ENCODE data around the gene ERICH4.

Gene ERICH4

DNA sequence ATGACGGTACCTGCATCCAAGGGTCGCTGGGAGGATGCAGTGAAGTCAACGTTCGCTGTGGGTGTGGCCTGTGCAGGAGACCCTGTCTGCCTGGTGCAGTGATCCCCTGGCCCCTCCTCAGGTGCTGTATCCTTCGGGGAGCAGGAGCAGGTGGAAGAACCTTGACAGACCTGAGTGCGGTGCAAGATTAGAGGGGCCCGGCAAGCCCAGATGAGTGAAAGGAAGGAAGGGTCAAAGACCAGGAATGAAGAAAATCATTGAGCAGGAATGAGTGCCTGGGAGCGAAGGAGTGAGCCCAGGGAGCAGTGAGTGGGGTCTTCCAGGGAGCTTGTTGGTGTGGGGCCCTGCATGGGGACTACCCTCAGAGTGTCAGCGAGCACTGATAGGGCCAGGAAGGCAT, 28.5 kb upstream of the ERICH4 start:
- DNase-seq (ENCODE audit: low read depth in 3 of 3) = no peak

DNA sequence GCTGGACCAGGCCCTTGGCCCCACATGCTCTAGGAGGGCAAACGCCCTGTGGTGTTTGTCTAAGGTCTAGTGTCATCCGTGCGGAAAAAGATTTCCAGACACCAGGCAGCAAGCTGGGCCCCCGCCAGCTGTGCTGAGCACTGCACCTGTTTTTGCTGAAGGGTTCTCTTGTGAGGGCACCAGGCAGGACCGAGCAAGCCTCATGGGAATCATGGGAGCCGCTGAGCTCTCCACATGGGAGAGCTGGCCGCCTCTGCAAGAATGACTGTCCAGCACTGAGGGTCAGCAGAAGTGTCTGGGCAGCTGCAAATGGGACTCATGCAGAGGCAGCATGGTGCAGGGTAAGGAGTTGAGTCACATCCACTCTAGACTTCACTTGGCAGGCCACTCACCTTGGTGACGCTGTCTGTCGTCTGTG, 27.8 kb upstream of the ERICH4 start:
- no peak for DNase-seq (ENCODE audit: low read depth in 3 of 3)

DNA sequence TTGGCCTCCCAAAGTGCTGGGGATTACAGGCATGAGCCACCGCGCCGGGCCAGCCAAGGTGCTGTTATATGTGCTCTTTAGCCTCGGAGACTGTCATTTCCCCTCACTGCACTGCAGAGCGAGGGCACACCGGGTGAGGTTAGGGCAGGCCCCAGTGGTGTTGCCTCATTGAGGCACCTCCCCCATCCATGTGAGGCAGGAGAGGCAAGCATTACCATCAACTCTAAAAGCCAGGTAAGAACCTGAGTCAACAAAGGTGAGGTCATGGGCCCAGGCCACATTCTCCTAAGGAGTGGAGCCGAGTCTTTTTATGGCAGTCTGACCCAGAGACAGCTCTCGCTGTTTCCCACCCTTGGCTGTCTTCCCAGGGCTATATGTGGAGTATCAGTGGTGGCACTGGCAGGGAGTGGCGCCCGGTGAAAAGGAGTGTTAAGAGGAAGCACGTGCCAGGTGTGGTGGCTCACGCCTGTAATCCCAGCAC, 26.7 kb upstream of the ERICH4 start:
- DNase-seq (ENCODE audit: low read depth in 3 of 3) = no peak

DNA sequence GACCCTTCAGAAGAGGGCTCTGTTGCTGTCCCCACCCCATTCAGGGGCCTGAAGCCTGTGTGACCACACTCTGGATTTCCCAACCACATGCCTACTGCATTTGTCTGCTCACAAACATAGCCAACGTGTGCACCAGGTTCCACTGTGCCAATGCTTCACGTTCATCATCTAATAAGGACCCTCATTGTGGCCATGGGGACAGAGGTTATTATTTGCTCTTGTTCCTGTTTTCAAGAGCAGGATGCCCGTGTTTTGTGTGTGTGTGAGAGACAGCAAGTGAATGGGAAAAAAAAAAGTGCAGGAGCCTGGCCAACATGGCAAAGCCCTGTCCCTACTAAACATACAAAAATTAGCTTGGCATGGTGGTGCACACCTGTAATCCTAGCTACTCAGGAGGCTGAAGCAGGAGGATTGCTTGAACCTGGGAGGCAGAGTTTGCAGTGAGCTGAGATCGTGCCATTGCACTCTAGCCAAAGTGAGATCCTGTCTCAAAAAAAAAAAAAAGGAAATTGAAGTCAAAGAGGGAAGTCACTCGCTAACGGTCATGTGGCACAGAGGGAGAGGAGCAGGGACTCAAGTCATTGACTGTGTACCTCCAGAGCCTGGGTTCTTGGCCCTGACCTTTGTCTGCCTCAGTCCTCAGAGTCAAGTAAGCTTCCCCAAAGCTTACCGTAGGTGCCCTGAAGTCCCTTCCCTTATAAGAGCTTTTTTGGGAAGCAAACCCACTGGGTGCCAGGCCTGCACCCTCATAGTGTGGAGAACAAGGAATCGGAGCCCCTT, 22.7 kb upstream of the ERICH4 start:
- DNase-seq (ENCODE audit: low read depth in 3 of 3) = no peak

DNA sequence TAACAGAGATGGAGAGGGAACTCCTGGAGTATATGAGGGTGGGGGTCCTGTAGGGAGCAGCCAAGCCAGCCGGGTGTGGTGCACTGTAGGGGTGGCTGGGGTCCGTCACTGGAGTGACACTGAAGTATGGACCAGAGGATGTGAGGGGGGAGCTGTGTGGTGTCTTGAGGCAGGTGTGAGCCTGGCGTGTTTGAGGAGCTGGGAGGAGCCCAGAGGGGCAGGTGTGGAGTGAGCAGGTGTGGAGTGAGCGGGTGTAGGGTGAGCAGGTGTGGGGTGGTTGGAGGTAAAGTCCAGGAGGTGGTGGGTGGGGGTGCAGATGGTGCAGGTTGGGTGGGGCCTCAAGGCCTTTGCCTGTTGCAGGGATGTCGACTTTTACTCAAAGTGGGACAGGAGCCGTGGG, 21.6 kb upstream of the ERICH4 start:
- no peak for DNase-seq (ENCODE audit: low read depth in 3 of 3)

DNA sequence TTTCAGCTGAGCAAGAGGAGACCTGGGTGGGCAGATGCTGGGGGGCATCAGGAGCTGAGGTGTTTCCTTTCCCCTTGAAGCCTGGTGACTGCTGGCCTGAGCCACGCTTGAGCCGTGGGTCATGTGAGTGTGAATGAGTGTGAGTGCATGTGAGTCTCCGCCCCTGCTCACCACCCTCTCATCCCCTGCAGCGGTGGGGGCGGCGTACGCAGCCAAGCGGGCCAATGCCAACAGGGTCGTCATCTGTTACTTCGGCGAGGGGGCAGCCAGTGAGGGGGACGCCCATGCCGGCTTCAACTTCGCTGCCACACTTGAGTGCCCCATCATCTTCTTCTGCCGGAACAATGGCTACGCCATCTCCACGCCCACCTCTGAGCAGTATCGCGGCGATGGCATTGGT, 21.0 kb upstream of the ERICH4 start:
- DNase-seq (ENCODE audit: low read depth in 3 of 3) = no peak

DNA sequence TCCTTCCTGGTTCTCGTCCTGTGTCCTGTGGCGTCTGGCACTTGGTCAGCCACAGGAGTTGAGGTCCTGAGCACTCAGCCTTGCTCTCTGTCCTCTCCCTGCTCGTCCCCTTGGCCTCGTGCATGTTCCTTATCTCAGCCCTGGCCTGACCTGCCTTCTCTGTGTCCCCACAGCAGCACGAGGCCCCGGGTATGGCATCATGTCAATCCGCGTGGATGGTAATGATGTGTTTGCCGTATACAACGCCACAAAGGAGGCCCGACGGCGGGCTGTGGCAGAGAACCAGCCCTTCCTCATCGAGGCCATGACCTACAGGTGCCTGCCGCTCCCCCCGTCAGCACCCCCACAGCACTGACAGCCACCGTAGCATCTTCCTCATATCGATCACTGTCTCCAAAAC, 20.5 kb upstream of the ERICH4 start:
- no peak for DNase-seq (ENCODE audit: low read depth in 3 of 3)

DNA sequence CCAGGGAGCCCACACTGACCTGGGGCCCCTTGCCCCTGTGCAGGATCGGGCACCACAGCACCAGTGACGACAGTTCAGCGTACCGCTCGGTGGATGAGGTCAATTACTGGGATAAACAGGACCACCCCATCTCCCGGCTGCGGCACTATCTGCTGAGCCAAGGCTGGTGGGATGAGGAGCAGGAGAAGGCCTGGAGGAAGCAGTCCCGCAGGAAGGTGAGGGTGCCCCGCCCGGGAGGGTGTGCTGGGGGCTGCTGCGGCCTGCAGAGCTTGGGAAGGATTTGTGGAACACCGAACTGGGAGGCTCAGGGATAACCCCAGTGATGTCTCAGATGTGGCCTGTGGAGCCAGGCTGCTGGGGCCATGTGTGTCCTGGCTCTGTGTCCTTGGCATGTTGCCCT, 20.0 kb upstream of the ERICH4 start:
- DNase-seq (ENCODE audit: low read depth in 3 of 3) = no peak

DNA sequence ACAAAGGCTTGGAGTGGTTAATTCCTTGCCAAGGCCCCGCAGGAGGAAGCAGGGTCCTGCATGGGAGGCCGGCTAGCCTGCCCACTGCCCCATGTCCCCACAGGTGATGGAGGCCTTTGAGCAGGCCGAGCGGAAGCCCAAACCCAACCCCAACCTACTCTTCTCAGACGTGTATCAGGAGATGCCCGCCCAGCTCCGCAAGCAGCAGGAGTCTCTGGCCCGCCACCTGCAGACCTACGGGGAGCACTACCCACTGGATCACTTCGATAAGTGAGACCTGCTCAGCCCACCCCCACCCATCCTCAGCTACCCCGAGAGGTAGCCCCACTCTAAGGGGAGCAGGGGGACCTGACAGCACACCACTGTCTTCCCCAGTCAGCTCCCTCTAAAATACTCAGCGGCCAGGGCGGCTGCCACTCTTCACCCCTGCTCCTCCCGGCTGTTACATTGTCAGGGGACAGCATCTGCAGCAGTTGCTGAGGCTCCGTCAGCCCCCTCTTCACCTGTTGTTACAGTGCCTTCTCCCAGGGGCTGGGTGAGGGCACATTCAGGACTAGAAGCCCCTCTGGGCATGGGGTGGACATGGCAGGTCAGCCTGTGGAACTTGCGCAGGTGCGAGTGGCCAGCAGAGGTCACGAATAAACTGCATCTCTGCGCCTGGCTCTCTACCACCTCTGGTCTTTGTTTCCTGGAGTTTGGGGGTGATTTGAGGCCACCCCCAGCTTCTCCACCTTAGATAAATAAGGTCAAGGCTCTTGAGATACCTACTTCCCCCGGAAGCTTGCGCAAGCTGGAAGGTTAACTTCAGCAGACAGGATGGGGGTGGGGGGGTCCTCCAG, 18.4 kb upstream of the ERICH4 start:
- no peak for DNase-seq (ENCODE audit: low read depth in 3 of 3)

DNA sequence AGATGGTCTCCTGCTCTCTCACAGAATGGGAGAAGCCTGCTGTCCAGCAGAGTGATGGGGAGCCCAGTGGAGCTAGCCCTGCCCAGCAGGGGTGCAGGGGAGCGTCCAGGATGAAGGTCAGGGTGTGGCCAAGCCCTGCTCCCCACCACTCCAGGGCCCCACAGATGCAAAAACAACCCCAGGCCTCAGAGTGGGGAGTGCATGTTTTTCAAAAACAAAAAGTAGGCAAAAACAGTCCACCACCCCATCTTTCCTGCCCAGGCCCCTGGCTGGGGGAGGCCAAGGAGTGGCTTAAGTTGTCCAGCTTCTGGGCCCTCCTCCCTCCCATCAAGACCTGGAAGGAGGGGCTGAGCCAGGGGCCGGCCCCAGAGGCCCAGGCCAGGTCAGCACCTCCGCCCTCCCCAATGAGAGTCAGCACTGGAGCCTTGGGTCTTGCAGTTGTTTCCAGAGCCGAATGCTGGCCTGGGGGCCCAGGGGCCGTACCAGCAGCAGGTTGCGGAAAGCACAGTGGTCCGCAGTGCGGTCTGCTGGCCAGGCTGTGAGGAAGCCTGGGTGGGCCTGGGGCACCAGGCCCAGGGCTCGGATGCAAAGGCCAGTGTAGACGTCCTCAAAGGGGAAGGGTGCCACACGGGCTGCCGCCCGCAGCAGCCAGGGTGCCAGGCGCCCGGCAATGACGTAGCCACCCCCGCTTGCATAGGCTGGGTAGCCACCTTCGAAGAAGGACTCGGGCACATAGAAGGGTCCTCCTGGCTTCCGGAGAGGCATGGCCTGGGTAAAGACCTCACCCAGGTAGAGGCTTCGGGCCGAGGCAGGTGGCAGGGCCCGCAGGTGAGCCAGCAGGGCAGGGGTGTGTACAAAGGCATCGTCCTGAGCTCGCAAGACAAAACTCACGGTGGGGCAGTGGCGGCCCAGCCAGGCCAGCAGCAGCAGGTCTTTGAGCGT, 17.5 kb upstream of the ERICH4 start:
- DNase-seq (ENCODE audit: low read depth in 3 of 3) = no peak

DNA sequence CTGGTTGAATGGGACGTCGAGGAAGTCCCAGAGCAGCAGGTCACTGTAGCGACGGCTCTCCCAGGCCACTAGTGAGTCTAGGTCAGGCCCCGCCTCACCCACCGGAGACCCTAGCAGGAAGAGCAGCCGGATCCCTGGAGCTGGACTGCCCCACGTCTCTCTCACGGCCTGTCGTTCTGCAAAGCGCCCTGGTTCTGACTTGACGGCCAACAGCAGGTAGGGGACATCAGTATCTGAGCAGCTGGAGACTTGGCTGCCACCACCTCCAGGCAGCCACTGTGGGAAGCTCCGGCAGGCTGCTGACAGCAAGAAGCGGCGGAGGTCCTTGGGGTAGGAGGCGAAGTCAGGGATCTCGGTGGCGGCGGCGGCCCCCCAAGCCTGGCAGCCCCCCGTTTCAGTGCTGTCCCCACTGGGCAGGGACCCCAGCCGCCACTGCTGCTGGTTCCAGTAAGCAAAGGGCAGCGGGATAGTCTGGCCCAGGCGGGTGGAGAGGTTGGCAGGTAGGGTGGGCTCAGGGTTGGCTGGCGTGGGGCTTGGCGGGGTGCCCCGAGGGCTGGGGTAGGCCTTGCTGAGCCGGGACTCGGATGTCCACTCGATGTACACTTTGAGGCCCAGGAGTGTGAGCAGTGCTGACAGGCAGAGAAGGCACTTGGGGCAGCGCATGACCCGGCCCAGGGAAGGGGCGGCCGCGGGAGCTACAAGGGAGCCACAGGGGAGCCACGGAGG, 16.7 kb upstream of the ERICH4 start:
- DNase-seq (ENCODE audit: low read depth in 3 of 3) = no peak

DNA sequence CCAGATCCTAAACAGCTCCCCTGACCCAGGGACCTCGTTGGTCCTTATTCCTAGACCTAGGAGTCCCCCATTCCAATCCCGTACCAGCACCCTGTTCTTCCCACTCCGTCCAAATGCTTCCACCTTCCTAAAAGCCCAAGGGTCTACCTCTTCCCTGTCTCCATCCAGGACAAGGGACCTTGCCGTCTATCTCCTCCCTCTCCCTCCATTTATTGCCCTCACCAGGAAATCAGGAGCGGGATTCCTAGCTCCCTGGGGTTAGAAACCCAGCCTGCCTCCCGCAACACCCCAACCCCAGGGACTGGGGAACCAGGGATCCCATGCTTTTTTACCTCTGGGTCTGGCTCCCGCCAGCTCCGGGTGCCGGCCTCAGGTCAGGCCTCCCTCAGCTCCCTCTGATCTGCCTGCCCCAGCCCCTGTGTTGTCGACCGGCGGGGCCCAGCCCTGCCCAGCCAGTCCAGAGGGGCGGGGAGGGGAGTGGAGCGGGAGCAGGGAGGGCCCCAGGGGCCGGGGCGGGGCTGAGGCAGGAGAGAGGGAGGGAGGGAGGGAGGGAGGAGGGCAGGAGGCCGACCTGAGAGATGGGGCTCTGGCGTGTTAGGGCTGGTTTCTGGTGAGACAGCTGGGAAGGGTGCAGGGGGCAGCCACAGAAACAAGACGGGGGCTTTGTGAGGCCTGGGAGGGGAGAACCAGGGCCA, 15.9 kb upstream of the ERICH4 start, which contains the start of gene B3GNT8:
Gene B3GNT8, minus strand, starts transcription at position 423 of the 695 bp plus-strand sequence. CDS start 596 bp downstream, outside the sequence.
- peak in 1 of 3 experiments; percentile 55 for DNase-seq (ENCODE audit: low read depth in 3 of 3)

DNA sequence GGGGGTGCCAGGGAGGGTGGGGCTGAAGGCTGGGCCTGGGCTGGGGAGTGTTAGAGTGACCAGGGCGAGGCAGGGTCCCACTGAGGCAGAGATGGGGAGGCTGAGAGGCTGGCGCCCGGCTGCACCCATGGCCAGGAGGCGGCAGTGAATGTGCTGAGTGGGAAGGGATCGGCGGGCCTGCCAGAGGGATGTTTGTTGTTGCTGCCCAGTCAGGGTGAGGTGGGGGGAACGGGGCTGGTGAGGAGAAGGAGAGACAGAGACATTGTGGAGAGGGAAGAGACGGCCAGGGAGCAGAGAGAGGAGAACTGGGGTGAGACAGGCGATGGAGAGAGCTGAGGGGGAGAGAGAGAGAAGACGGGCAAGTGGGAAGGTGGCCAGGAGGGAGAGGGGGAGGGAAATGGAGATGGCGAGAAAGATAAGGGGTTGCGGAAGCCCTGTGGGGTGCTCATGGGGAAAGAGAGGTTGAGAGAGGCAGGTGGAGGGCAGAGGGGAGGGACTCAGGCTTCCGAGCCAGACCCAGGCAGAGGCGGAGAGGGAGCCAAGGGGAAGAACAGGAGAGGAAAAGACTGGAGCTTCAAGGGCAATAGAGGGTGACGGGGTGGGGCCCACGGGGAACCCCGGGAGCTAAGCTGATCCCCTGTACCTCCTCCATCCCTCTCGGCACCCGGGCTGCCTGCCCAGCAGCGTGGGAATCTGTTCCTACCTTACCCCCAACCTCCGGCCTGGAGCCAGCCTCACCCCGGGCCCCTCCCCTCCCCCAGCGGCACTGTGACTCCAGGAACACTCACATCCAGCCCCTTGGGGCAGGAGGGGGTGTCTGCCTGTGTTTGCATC, 15.1 kb upstream of the ERICH4 start:
- peak in 1 of 3 experiments; percentile 19 for DNase-seq (ENCODE audit: low read depth in 3 of 3)

DNA sequence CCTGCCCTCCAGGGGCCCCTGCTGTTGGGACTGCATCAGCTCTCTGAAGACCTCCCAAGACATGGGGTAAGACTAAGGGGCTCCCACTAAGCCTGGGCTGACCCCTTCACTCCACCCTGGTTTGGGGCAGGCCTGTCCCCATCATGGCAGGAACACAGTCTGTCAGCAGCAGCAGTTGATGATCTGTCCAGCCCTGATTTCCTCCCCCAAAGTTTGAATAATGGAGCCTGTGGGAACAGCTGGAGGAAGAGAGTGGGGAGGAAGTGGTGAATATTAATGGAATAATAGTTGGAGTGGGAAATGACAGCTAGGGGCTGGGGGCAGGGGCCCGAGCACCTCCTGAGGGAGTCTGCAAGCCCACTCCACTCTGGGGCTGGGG, 14.5 kb upstream of the ERICH4 start:
- no peak for DNase-seq (ENCODE audit: low read depth in 3 of 3)

DNA sequence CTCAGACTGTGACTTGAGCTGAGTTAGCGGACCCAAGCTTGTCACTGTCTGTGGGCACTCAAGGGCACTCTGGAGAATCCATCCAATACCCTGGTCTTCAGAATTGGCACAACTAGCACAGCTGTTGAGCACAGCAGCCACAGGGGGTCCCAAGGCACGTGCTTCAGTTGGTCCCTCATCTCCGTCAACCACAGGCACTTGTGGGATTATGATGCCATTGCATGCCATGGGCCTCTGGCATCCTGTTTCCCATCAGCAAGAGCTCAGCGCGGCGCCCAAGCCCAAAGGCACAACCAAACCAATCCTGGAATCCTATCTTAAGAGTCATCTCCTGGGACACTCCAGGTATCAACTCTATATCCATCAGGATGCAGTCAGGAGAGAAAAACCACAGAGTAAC, 12.0 kb upstream of the ERICH4 start:
- DNase-seq (ENCODE audit: low read depth in 3 of 3) = no peak

DNA sequence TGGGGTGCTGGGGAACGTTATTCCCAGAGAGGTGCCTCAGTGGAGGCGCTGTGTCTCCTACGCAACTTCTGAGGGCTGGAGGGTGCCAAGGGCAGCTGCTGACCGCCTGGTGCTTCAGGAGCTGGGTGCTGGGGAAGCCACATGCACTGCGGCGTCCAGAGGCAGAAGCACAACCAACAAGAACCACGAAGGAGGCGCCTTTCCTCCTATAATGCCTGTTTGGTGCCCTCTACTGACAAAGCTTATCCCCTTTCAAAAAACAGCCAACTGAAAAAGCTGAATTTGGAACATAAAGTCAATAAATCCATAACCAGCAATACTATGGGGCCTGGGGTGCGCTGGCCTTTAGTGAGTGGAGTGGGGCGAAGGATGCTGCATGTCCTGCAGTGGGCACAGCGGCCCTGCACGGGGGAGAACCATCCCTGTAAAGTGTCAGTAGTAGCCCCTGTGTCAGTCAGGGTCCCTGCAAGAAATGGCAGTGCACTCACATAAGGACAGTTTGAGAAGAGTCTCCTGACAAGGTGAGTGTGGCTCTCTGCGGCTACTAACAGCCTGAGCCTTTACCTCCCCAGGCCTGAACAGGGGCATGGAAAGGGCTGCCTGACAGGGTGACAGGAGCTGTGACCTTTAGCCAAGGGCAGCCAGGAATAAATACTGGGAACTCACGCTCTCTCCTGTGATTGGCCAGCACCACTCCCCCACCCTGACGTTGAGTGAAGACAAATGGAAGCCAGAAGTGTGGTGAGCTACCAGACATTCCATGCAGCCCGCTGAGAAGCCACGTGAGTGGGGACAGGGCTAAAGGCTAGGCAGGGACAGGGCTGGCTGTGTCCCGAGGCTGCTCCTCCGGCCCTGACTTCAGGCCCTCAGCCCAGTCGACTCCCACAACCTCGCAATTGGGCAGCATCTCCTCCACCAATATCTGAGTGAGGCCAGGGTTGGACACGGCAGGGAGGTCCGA, 11.2 kb upstream of the ERICH4 start:
- no peak for DNase-seq (ENCODE audit: low read depth in 3 of 3)

DNA sequence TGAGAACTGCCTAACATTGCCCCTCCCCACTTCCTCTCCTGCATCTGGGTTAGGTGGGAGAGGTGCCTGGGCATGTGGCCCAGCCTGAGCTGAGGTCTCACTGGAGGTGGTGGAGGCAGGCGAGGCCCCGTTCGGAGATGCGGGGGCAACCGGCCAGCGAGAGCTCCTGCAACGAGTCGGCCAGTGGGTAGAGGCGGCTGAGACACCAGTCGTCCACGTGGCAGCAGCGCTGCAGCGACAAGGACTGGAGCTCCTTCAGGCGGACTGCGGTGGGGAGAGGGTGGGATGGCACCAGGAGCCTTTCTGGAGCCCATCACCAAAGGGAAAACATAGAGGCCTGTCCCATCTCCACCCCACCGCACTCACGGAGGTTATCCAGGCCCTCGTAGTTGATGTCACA, 9.8 kb upstream of the ERICH4 start:
- no peak for DNase-seq (ENCODE audit: low read depth in 3 of 3)

DNA sequence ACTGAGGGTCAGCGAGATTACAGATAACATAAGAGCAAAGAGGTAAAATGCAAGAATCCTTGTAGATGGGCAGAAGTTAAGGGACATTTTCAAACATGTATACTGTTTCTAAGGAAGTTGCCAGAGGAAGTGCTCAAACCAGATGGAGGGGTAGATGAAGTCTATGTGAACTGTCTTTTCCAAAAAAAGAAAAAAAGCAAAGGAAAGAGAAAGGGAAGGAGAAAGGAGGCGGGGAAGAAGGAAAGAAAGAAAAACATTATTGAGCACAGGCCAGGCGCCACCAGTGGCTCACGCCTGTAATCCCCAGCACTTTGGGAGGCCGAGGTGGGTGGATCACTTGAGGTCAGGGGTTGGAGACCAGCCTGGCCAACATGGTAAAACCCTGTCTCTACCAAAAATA, 8.5 kb upstream of the ERICH4 start:
- no peak for DNase-seq (ENCODE audit: low read depth in 3 of 3)

Data from stimulated activated CD4-positive, alpha-beta T cell treated with anti-CD3 and anti-CD28 coated beads, TNF-alpha, amount 100 ng/mL, for 24 hours (primary cell).